ENCODE results near the gene LRTM1. TPM values are rescaled to one million over a fixed set of nuclear protein-coding genes. Genes with fewer than 3 reads are reported as not detected.

The LRTM1 gene
- total RNA-seq, 1 donor from 2014 or later, result not detected

DNA sequence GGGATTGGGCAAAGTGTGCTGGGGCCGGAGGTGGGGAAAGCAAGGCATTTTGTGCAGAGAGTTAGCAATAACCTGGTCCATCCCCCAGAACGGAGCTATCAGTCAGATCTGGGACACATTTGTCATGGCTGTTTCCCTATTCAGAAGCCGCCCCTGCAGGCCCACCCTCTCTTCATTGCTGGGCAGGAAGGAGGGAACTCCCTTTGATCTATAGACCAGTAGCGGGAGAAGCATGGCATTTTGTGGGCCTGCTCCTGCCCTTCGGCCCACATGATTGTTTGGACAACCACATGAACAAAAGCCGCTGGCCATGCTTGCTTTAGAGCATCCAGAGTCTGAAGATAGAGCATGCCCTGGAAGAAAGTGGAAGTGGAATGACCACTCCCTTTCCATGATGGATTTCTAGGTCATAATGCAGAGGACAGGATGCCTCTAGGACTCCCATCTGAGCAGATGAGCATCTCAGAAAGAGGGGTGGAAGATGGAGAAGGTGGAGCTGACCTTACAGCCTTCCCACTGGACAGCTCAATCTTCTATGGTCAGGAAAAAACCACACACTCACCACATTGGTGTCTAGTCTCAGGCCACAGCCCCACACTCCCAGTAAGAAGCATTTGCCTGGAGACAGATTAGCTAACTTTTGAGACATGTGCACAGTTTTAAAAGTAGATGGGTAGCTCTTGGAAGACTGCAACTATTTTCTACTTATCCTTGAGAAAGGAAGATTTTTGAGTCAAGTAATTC is 11.9 kb upstream of the LRTM1 start:
- ATAC-seq, result no peak

DNA sequence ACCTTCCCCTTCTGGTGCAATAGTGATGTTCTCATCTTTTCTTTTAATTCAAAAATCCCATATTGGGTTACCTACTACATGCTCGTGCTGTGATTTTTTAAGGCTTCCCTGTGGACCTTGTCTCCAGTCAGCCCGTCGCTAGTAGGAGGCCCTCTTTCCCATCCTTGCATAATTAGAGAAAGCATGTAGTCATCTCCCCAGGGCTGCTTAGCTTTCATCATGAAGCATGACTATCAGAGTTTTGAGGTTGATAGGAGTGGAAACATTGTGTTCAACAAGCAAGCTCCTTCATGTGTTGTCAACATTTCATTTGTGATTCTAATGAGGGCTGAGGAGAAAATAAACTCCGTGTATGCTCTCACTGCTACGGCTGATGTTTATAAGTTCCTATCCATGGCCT is 8.7 kb upstream of the LRTM1 start:
- ATAC-seq, result no peak

DNA sequence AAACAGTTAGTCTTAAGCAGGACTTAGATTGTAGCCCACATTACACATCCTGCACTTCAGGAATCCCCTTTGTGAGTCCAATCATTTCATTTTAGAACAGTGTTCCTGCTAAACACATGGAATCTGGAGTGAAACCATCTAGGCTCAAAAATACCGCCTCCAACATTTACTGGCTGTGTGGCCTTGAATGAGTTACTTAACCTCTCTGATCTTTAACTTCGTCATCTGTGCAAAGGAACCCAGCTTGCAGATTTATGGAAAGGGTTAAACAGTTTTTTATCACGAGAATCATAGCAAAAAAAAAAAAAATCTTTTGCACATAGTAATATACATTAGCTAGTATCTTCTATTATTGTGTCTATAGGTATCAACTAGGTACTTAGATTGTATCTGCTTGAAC is 8.0 kb upstream of the LRTM1 start:
- ATAC-seq, result no peak

DNA sequence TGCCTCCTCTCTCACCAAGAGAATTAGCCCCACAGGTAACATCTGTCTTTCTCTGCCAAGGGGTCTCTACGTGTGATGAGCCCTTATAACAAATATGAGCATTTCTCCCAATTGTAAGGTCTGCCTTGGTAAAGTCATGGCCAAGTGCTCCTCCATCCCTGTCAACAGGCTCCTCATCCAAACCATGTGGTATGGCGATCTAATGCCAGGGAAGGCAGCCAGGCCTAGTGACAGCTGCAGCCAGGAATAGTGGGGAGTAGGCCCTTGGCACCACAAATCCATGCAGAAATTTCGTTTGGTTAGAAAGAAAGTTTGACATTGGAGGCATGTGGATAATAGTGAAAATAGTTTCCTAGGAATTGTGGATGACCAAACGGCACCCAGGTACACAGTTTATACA is 4.7 kb upstream of the LRTM1 start:
- no peak for ATAC-seq

DNA sequence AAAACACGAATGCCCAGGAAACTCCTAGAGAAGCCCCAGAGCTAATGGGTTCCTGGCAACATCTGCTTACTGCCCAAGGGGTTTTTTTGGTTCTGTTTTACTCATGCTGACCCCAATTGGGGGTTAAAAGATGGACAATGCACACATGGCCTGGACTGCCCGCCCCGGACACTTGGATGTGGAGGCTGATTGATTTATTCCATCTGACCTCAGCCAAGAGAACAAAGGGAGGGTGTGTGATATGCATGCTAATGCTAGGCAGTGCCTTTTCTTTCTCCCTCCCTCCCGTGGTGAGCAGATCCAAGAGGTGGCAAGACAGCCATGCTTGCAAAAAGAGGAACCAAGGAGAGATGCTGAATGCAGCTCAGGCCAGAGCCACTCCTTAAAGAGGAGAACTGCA is 3.3 kb upstream of the LRTM1 start:
- no peak for ATAC-seq

DNA sequence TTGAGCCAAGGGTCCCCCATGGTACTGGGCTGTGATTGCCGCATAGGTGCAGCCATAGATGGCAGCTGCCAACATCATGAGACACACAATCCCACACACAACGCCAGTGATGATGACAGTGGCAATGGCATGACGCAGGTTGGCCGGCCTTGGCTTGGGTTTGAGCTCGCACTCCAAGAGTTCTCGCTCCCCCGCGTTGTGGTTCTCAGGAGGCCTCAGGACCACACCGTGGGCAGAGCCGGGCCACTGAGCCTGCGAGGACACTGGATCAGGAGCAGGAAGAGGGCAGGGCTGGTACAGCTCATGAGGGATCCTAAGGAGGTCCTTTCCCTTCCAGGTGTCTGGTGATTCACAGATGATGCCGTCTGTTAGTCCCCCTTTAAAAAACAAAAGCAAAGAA is 9.3 kb downstream of the LRTM1 start:
- ATAC-seq, result no peak

DNA sequence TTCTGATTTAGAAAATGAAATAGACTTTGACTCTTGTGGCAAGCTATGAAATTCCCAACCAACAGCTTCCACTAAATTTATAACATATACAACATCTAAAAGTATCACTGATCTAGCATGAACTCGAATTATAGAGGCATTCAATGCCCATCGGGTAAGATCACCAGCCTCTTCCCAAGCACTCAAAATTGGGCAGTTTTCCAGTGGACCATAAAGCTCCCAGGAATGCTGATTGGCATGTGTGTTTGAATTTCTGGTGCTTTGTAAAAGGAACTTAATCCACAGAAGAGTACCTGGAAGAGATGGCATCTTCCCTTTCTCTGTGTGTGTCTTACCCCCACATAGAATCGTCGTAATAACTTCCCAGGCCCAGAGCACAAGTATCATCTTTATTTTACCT is 10.0 kb downstream of the LRTM1 start:
- ATAC-seq, result no peak

DNA sequence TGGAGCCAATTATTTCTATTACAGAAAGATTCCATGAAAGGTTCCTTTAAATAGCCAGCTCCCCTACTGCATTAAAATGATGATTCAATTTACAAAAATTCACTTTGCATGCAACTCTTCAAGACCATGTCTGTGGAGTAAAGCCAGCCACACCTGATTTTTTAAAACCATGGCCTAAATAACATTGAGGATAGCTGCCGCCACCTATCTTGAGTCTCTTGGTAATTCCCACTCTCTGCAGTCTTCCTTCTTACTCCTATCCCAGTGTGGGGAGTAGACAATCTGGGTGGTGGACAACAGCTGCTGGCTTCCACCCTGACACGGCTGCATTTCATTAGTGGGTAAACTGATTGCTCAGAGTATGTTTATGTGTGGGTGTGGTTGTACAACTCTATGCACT is 10.7 kb downstream of the LRTM1 start:
- ATAC-seq, result no peak

DNA sequence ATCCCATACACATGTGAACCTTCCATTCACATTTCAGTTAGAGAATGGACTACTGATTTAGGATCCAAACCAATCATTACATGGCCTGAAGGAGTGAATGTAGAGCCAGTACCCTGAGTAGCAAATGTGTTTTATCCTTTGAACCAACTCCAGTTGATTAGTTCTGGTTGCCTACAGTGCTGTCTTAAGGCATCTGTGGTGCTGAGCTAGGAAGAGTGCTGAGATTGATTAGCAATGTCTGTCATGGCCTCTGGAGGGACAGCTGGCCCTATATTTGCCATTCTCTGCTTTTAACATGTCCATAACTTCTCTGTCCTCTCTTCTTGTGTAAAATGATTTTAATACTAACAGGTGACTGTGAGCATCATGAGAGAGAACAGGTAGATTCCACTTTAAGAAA is 11.1 kb downstream of the LRTM1 start:
- ATAC-seq, result no peak

DNA sequence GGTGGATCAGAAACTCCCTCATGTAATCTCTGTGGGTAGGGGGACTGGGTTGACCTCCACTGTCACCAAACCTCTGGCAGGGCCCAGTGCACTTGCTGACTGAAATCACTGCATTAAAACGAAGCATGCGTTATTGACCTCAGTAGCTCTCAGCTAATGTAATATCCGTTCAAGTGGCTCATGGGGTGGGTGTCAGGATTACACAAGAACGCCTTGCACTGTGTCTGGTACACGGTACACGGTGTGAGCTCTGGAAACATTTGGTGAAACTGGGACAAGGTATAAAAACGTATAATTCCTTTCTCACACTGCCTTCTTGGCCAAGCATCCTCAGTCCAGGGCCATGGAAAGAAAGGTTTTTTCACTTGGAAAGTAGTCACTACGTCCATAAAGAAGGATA is 11.9 kb downstream of the LRTM1 start:
- no peak for ATAC-seq

DNA sequence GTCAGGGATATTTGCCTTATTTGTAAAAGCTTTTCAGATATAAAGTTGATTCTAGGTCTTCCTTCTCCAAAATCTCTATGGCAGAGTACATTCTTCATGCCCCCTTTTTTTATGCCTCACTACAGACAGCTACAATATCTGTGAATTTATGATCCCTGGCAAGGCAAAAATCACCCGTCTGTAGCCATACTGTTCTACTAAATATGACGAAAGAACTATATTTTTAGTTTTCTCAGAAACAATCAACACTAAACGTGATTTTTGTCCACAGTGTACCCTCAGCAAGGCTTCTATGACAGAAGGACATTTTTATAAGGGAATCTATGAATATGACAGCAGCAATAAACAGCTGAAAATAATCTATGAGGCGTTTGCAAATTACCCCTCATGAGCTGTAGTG is 12.7 kb downstream of the LRTM1 start:
- ATAC-seq, result no peak

DNA sequence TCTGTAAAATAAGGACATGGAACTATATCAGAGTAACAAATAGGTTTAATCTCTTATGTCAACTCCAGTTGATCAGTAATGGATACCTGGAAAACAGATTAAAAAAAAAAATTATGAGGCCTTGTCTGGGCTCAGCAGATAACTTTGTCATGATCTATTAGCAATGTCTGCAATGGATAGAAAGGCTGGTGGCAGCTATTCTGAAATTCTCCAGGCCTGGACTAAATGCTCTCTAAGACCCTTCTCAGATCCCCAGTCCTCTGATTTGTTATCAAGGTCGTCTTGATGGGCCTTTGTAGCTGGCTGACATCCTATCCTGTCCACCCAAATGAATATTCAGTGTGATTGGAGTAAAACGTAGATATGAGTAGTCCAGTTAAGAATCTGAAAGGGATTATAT is 13.7 kb downstream of the LRTM1 start:
- ATAC-seq, result no peak

DNA sequence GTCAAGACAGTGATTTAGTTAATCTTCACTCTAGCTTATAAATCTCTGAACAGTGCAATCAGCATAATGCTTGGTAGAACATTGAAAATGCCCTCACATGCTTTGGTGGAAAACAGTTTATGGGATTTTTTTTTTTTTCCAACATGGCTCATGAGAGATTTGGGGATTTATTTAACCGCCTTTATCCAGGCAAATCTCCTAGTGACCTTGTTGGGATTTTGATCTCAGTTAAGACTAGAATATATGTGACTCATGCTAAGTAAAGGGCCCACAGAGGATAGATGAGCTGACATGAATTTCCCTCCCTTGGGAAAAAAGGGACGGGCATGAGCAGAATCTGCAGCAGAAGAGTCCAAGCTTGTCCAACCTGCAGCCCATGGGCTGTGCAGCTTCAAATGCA is 18.7 kb downstream of the LRTM1 start:
- ATAC-seq, result peak; percentile 75

DNA sequence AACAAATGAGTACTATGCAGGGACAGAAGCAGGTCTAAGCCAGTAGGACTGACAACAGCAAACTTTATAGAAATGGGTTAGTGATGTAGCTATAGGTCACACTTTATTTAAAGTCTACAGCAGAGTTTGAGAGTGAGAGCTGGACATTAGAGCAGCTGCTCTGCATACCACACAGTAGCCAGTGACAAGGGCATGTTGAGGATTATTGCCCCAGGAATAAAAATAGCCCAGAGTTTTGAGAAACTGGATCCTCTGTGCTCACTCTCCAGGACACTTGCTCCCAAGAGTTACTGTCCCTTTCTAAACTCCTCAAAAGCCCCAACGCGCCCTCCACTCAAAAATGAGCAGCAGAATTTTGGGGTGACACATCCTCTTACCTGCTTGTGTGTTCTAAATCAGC is 21.1 kb downstream of the LRTM1 start:
- no peak for ATAC-seq

DNA sequence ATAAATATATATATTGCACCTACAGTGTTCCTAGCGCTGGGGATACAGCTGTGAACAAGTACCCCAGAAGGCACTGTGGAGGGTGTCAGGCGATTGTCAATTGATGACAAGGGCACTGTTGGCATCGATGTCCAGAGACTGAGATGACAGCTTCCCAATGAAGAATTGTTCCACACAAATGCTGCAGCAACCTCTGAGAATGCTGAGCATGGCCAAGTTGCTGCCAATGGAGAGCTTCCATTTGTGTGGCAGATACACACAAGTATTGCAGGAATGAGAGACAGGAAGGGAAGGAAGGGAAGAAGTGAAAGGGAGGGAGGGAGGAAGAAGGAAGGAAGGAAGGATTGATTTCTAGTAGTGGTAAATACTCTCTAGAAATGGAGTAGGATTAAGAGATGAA is 21.9 kb downstream of the LRTM1 start:
- ATAC-seq, result no peak

DNA sequence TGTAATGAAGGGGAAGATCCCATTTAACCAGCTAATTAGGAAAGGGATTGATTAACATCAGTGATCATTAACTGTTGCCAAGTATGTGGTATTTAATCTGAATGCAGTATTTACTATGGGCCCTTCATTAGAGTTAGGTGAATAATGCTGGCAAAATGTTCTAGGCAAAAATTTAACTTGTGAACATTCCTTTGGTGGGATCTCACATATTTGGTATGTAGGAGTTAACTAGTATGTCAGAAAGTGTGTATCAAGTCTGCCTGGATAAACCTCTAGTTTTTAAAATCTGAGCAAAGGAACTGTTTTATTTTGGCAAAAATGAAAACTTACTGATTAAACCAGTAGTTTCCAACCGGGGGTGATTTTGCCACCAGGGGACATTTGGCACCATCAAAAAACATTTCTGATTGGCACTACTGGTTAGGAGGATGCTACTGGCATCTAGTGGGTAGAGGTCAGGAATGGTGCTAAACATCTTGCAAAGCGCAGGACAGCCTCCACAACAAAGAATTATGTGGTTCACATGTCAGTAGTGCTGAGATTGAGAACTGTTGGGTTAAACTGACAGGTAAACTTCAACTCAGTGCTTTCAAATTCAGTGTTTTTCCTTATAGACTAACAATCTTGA is 22.5 kb downstream of the LRTM1 start:
- no peak for ATAC-seq

DNA sequence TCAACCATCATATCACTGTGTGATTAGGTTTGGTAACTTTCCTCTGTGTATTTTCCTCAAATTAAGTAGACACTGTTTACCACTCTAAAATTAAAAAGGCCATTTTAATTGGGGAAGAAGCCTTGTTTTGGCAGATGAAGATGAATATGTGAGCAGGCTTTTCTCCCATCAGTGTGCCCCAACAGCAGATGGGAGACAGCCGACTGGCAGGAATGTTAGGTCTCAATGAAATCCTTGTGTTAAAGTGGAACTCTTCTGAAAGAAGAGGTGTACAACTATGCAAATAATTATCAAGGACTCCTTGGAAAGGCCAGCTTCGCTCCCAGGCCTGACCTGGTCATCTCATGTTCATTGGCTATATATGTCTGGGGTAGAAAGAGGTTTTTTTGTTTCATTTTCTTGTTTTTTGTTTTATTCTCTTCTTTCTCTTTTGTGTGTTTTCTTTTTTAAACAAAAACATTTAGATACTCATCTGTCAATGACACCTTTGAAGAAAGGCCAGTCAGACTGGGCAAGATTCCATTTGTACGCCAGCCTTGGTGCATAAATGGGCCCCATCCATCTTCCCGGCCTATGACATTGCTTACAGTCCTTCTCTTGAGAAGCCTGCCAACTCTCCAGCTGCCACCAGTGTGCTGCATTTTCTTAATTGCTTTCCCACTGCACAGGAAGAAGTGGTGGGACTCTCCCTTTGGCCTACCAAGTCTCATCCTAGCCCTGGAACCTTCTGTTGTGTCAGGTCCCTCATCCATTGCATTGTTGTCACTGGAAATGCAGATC is 25.8 kb downstream of the LRTM1 start:
- ATAC-seq, result no peak

DNA sequence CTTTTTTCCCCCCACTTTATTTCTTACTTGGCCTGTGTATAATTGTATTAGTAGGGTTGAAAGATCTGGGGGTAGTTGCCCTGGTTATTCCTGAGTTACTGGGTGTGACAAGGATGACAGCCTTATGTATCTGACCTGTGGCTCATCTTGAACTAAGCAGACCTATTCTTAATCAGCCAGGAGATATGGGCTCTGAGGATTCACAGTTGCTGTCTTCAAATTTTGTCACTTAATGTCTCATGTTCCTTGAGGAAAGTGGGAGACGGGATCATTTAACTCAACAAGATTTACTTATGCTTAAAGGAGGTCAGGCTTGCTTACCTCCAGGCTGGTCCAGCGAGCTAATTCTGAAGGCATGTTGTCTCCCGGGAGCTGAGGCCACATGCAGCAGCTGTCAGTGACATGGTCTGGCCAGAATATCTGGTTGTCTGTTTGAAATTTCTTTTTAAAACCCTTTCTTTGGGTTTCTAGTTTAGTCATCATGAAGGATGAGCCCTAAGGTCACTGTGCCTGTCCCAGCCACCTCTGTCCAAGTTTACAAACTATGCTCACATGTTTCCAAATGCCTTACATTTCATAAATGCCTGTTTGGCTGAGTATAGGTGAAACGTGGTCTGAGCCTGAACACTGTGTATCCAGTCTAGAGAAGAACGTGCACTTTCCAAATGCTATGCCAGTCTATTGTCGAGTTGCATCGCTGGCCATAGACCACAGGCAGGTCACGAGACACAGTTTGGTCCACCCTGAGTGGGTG is 26.8 kb downstream of the LRTM1 start:
- no peak for ATAC-seq

DNA sequence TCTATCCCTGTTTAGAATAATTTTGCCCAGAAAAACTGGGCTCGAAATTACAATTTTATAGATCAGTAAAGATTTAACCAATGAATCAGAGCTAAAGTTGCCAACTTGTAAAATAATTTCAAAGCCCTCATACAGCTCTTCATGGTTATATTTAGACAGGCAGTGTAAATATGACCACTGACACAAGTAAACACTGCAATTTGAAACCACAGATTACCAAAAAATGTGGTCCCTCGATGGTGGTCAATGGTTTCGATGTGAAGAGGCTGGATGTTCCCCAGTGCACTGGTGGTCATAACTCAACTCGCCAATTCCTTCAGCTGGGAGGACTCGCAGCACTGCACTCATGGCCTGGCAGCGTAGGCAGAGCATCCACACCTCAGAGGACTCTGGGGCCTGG is 28.6 kb downstream of the LRTM1 start:
- no peak for ATAC-seq

DNA sequence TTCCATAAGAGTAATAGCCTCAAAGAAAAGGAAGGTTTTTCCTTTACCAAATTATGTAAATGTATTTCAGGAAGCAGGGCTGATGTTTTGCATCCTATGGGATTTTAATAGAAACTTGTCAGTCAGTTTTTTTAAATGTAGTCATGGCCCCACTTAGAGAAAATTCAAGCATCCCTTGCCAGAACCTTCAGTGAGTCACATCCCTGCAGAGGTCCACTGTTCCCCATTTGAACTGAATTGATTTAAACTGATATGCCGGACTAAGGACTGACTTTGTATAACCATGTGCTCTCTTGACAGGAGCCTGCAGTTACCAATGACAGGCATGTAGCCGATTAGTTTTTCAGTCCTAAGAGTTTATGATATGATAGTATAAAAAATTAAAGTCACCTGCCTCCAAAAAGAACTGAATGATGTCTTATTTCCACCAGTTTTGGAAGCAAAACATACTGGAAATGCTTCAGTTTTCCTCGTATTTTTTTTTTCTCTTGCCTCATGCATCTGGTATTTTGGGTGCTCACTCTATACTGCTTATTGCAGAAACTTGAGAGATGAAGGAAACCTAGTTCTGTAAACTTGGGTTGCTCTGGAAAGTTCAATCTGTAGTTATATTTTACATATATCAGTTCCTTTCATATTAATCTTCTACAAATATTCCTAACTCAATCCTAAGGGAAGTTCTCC is 30.7 kb downstream of the LRTM1 start:
- no peak for ATAC-seq

DNA sequence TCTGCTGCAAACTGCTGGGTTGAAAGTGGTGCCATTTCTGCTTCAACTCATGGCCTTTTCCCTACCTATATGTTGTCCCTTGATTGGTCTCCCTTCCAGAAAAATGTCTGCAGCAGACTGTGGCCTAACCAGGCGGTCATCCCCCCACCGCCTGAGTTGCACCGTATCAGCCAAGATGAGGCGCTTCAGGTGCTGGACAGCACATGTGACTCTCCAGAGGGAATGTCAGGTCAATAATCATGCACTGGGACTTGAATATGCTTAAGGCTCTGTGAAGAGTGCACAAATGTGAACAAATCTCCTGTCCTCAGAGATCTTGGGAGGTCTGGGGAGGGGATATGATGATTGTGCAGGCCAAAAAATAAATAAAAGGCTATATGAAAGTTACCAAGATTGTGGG is 32.2 kb downstream of the LRTM1 start:
- ATAC-seq, result no peak

DNA sequence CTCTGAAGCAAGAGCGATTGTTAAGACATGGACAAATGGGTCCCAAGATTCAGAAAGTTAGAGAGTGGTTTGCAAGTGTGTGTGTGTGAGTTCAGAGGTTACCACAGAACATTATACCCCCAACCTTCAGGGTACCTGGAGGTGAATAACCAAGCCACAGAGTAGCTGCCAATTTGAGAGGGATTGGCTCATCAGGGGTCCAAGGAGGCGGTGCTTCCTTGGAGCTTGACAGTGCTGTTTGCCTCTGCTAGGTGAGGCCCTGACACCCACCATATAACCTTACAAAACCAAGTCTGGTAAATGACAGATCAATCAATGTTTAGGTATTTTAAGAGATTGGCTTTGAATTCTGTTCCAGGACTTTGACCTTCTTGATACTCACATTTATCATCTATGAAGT is 35.7 kb downstream of the LRTM1 start:
- no peak for ATAC-seq

DNA sequence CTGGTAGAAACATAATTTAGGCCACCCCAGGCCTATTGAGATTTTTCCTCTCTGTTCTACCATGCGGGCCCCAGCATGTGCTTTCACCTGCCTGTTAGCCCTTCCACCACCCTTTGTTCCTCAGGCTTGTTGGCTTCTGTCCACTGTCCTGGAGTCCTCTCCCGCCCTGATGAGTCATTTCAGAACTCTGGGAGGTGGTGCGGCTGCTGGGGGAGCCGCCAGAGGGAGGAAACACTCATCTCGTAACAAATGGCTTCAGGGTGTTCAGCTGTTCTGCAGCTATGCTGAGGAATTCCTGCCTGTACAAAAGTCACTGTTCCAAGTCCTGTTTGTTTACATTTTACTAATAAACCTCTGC is 36.3 kb downstream of the LRTM1 start:
- ATAC-seq, result peak; percentile 97
